GM11168 (cell line): Measurements from ENCODE around the gene OR8B12.

Experiments
- in situ Hi-C: fragments of 300-500 bp; cut with MboI; formaldehyde crosslinking; loops from one replicate; pipeline ENCODE4 v1.12.0; 2022; ENCODE audit warnings: low sequenced_read_pairs; ENCODE audit not compliant: unreplicated experiment

The OR8B12 gene, protein sequence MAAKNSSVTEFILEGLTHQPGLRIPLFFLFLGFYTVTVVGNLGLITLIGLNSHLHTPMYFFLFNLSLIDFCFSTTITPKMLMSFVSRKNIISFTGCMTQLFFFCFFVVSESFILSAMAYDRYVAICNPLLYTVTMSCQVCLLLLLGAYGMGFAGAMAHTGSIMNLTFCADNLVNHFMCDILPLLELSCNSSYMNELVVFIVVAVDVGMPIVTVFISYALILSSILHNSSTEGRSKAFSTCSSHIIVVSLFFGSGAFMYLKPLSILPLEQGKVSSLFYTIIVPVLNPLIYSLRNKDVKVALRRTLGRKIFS

GRCh38 chr11:124543554-124543953, at the start of gene OR8B12:
OR8B12 (minus strand) TSS chr11:124543654; CDS start chr11:124543654, 0 bp downstream.
- in situ Hi-C loops, result no loop called here

GRCh38 chr11:124592627-124593026, 49.2 kb upstream of the OR8B12 start:
- in situ Hi-C loops, result loop anchor here (25.0 kb wide), 1 partner anchor 530 kb away; no protein-coding TSS in a partner anchor

DNA sequence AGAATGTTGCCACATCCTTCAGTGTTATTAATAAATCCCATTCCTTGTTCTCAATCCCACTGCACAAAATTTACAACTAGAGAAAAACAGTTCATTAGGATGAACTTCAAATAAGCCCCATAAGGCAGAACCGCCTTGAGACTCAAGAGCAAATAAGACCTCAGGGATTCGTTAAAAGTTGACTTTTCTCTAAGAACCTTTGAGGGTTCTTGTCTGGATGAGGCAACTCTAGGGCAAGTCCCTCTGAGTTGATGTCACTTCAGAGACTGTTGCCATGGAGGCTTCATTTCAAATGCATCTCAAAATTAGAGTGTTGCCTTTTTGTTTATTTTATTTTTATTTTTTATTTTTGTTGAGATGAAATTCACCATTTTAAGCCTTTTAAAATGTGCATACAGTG, 48.0 kb upstream of the OR8B12 start:
- in situ Hi-C loops, result loop anchor here (25.0 kb wide), 1 partner anchor 529 kb away; no protein-coding TSS in a partner anchor

DNA sequence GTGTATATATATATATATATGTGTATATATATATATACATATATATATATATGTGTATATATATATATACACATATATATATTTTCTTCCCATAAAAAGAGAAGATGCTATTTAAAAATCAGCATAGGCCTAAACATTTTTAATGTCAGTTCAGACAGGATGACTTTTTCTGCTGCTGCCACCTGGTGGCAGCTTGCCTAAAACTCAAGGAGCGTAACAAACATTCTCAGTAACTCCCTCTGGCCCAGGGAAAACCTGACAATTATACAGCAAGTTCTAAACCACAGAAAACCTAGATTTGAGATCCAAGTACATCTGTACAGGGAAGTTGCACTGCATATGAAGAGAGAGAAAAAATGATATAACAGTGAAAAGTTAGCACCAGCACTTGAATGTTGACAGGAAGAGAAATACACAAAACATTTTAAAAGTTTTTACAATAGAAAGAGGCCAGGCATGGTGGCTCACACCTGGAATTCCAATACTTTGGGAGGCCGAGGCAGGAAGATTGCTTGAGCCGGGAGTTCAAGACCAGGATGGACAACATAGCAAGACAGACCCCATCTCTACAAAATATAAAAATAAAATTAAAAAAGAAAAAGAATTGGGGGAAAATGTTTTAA, 42.9 kb upstream of the OR8B12 start:
- in situ Hi-C loops, result loop anchor here (5.0 to 25.0 kb wide), 2 partner anchors 169 to 524 kb away; no protein-coding TSS in a partner anchor

GRCh38 chr11:124584681-124585372, 41.4 kb upstream of the OR8B12 start:
- in situ Hi-C loops, result loop anchor here (5.0 to 25.0 kb wide), 2 partner anchors 168 to 523 kb away; no protein-coding TSS in a partner anchor

- in situ Hi-C loops, result loop anchor here (25.0 kb wide), 1 partner anchor 521 kb away; no protein-coding TSS in a partner anchor
Observed at GRCh38 chr11:124583781-124584180, 40.3 kb upstream of the OR8B12 start.

GRCh38 chr11:124582565-124582964, 39.1 kb upstream of the OR8B12 start:
- in situ Hi-C loops, result loop anchor here (25.0 kb wide), 1 partner anchor 520 kb away; no protein-coding TSS in a partner anchor

DNA sequence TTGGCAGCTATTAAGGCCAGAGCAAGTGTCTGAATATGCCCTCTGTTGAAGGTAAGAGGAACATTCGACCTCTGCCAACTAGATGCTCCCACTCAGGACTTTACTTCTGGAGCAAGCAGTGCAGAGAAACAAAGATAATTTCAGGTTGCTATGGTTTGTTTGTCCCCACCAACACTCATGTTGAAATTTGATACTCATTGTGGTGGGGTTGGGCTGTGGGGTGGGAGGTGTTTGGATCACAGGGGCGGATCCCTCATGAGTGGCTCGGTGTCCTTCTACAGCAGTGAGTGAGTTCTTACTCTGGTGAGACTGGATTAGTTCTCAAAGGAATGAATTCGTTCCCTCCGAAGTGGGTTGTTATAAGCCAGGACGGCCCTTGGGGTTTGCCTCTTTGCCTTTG, 38.4 kb upstream of the OR8B12 start:
- in situ Hi-C loops, result loop anchor here (25.0 kb wide), 1 partner anchor 520 kb away; no protein-coding TSS in a partner anchor

DNA sequence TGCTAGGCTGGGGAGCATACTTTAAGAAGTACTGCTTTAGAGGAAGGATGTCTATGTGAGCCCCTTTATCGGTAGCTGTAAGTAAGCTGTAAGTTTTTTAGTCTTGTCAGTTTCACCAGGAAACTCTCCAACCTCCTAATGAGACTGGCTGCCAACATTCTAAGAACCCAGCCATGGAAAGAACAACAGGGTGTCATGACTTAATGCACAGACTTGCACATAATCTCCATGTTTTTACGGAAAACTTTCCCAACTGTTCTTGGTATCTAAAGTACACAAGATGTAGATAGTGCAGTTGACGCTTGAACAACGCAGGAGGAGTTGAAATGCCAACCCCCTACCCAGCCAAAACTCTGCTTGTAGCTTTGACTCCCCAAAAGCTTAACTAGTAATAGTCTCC, 35.3 kb upstream of the OR8B12 start:
- in situ Hi-C loops, result loop anchor here (25.0 kb wide), 1 partner anchor 516 kb away; no protein-coding TSS in a partner anchor

GRCh38 chr11:124577716-124578427, 34.4 kb upstream of the OR8B12 start:
- in situ Hi-C loops, result loop anchor here (25.0 kb wide), 1 partner anchor 516 kb away; no protein-coding TSS in a partner anchor

DNA sequence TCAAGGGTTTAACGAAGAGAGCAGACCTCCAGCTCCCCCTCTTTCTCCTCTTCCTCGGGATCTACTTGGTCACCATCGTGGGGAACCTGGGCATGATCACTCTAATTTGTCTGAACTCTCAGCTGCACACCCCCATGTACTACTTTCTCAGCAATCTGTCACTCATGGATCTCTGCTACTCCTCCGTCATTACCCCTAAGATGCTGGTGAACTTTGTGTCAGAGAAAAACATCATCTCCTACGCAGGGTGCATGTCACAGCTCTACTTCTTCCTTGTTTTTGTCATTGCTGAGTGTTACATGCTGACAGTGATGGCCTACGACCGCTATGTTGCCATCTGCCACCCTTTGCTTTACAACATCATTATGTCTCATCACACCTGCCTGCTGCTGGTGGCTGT, 26.7 kb upstream of the OR8B12 start:
- in situ Hi-C loops, result no loop called here

GRCh38 chr11:124569697-124570096, 26.2 kb upstream of the OR8B12 start, which contains the start of gene OR8A1:
OR8A1 (plus strand) TSS chr11:124569997; CDS start chr11:124570120, 123 bp downstream.
- in situ Hi-C loops, result no loop called here

DNA sequence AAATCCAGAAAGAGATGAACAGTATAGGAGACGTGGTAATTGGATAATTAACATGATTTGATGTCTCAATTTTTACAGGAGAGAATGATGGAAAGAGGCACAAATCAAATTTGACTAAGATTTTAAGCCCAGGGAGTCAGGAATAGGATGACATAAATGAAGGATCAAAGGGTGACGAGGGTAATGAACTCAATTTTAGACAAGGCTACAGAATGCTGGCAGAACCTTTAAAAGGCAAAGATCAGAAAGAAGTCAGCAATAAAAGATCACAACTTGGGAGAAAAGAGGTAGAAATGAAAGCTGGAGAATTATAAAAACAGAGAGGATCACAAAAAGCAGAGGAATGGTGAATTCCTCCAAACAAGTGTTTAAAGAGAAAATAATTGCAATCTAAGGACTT, 13.4 kb upstream of the OR8B12 start:
- in situ Hi-C loops, result no loop called here

DNA sequence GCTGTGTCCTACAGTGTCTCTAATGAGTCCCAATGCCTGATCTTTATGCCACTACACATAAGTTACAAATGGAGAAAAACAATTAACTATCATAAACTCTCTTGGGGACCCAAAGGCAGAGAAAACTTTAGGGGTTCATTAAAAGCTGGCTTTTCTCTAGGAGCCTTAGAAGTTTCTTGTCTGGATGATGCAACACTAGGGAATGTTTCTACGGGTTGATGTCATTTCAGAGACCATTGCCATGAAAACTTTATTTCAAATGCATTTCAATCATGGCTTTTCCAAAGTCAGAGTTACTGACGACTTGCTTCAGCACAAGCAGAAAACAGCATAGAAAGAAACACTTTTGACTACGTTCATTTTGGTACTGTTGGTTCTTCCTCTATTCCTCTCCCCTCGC, 8.5 kb upstream of the OR8B12 start:
- in situ Hi-C loops, result no loop called here

DNA sequence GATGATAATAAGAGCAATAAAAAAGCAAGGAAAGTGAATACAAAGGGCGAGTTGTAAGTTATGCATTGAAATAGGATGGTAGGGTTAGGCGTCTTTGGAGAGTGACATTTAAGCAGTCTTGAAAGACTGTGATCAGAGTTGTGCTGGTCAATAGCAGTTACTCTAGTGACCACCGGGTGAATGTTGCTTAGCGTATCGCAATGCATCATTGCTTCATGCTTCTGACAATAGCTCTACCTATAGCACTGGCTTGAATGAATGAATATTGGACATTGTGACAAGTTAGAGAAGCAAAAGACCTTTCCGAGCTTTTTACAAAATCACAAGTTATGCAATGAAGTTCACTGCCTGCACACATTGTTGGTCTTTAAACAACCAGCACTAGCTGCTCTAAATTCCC, 7.7 kb upstream of the OR8B12 start:
- in situ Hi-C loops, result no loop called here

GRCh38 chr11:124543145-124543544, 309 bp downstream of the OR8B12 start:
- in situ Hi-C loops, result no loop called here

GRCh38 chr11:124541204-124541603, 2.2 kb downstream of the OR8B12 start:
- in situ Hi-C loops, result no loop called here

GRCh38 chr11:124538019-124538418, 5.4 kb downstream of the OR8B12 start:
- in situ Hi-C loops, result no loop called here

DNA sequence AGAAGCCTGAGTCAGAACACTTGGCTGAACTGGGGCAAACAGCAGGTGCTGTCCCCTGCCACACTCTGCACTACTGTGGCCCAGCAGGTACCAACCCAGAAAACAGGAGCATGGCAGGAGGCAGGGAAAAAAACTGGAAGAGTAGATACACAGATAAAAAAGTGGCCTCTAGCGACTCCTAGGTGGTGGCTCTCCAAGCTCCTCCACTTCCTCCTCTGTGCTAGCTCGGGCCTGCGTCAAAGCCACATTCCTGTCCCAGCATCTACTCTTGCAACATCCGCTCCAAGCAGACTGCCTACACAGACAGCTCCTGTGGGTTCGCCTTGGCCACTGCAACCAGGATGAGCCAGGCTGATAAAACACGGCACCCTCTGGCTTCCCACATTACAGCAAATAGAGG, 6.9 kb downstream of the OR8B12 start:
- in situ Hi-C loops, result no loop called here
